WTC11 (cell line): ENCODE results near the gene MRPL33.

Source experiments
- CREB1 ChIP-seq: sonication (generic); formaldehyde crosslinking; IDR thresholded peaks from 2 replicates; pipeline ENCODE4 v1.8.0; 2023; ENCODE audit warnings: mild to moderate bottlenecking, missing genetic modification reagents
- ESRRA ChIP-seq: sonication (generic); formaldehyde crosslinking; IDR thresholded peaks from 2 replicates; pipeline ENCODE4 v1.8.1; 2022; ENCODE audit warnings: mild to moderate bottlenecking, missing genetic modification reagents, borderline replicate concordance
- FOXP1 ChIP-seq: sonication (generic); formaldehyde crosslinking; IDR thresholded peaks from 2 replicates; pipeline ENCODE4 v1.8.0; 2022; ENCODE audit warnings: missing genetic modification reagents, mild to moderate bottlenecking, moderate library complexity, borderline replicate concordance
- KAT7 ChIP-seq: sonication (generic); formaldehyde crosslinking; IDR thresholded peaks from 2 replicates; pipeline ENCODE4 v1.8.1; 2023; ENCODE audit warnings: missing genetic modification reagents, mild to moderate bottlenecking, borderline replicate concordance
- MAX ChIP-seq: sonication (generic); formaldehyde crosslinking; IDR thresholded peaks from 2 replicates; pipeline ENCODE4 v1.8.0; 2022; ENCODE audit warnings: mild to moderate bottlenecking, missing genetic modification reagents
- NR2C2 ChIP-seq: sonication (generic); formaldehyde crosslinking; IDR thresholded peaks from 2 replicates; pipeline ENCODE4 v1.8.0; 2022; ENCODE audit warnings: mild to moderate bottlenecking, missing genetic modification reagents
- SP1 ChIP-seq: sonication (generic); formaldehyde crosslinking; conservative IDR thresholded peaks from 2 replicates; pipeline ENCODE4 v1.8.1; 2022; ENCODE audit warnings: missing genetic modification reagents
- TCF7 ChIP-seq: sonication (generic); formaldehyde crosslinking; IDR thresholded peaks from 2 replicates; pipeline ENCODE4 v1.8.0; 2022; ENCODE audit warnings: mild to moderate bottlenecking, low read depth, missing genetic modification reagents, moderate library complexity
- TF ChIP-seq, protein P1 (sequence below): fragments of 250-450 bp; sonication (Bioruptor Pico); IDR thresholded peaks from 2 replicates; pipeline ENCODE4 v1.9.0; 2021; ENCODE audit warnings: mild to moderate bottlenecking, borderline replicate concordance
- TF ChIP-seq, protein P2 (sequence below): fragments of 200-600 bp; IDR thresholded peaks from 2 replicates; pipeline ENCODE4 v1.8.0; 2022; ENCODE audit warnings: antibody characterized with exemption

DNA sequence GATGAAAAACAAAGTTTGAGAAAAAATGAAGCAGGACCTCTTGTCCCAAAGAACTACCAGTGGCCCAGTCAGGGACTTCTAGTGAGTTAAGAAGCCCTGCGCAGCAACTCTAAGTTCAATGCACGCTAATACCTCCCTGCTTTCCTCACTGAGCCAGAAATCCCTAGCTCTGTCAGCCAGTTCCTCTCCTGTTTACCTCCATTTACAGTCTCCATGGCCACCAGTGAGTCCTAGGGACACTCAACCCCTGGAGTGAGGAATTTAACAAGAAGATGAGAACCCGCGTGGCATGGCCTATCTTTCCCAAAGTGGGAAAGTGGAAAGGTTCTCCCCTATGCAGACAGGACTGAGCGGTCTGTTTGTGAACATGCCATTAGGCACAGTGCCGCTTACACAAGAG lies 31.0 kb downstream of the MRPL33 start:
- no peak for TF ChIP-seq SP1 (CRISPR knock-in tag)
- TF ChIP-seq KAT7: no peak
- TF ChIP-seq, protein P1, sequence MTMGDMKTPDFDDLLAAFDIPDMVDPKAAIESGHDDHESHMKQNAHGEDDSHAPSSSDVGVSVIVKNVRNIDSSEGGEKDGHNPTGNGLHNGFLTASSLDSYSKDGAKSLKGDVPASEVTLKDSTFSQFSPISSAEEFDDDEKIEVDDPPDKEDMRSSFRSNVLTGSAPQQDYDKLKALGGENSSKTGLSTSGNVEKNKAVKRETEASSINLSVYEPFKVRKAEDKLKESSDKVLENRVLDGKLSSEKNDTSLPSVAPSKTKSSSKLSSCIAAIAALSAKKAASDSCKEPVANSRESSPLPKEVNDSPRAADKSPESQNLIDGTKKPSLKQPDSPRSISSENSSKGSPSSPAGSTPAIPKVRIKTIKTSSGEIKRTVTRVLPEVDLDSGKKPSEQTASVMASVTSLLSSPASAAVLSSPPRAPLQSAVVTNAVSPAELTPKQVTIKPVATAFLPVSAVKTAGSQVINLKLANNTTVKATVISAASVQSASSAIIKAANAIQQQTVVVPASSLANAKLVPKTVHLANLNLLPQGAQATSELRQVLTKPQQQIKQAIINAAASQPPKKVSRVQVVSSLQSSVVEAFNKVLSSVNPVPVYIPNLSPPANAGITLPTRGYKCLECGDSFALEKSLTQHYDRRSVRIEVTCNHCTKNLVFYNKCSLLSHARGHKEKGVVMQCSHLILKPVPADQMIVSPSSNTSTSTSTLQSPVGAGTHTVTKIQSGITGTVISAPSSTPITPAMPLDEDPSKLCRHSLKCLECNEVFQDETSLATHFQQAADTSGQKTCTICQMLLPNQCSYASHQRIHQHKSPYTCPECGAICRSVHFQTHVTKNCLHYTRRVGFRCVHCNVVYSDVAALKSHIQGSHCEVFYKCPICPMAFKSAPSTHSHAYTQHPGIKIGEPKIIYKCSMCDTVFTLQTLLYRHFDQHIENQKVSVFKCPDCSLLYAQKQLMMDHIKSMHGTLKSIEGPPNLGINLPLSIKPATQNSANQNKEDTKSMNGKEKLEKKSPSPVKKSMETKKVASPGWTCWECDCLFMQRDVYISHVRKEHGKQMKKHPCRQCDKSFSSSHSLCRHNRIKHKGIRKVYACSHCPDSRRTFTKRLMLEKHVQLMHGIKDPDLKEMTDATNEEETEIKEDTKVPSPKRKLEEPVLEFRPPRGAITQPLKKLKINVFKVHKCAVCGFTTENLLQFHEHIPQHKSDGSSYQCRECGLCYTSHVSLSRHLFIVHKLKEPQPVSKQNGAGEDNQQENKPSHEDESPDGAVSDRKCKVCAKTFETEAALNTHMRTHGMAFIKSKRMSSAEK (CRISPR knock-in tag): no peak
- no peak for TF ChIP-seq CREB1 (CRISPR knock-in tag)
- no peak for TF ChIP-seq NR2C2 (CRISPR knock-in tag)
- TF ChIP-seq, protein P2, sequence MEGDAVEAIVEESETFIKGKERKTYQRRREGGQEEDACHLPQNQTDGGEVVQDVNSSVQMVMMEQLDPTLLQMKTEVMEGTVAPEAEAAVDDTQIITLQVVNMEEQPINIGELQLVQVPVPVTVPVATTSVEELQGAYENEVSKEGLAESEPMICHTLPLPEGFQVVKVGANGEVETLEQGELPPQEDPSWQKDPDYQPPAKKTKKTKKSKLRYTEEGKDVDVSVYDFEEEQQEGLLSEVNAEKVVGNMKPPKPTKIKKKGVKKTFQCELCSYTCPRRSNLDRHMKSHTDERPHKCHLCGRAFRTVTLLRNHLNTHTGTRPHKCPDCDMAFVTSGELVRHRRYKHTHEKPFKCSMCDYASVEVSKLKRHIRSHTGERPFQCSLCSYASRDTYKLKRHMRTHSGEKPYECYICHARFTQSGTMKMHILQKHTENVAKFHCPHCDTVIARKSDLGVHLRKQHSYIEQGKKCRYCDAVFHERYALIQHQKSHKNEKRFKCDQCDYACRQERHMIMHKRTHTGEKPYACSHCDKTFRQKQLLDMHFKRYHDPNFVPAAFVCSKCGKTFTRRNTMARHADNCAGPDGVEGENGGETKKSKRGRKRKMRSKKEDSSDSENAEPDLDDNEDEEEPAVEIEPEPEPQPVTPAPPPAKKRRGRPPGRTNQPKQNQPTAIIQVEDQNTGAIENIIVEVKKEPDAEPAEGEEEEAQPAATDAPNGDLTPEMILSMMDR: no peak
- TF ChIP-seq MAX: no peak
- TF ChIP-seq ESRRA (CRISPR knock-in tag): no peak
- TF ChIP-seq FOXP1: no peak
- no peak for TF ChIP-seq TCF7 (CRISPR knock-in tag)
